Fibroblast of villous mesenchyme (primary cell): ENCODE data around the gene C5orf24. TPM values are rescaled to one million over a fixed set of nuclear protein-coding genes. Genes with fewer than 3 reads are reported as not detected.
A peak's percentile ranks its signal among the peaks of the same experiment; 100 is the strongest.

Source experiments
- DNase-seq: peaks from one replicate; pipeline ENCODE4 v3.0.0-alpha.2; 2010; ENCODE audit warnings: low read depth
- H3K4me3 ChIP-seq: 2 replicates; pipeline ENCODE4 v1.5.1; 2011; ENCODE audit warnings: low read depth, mild to moderate bottlenecking, low read length
- total RNA-seq: library from RNA; depleted of rRNA; stranded (reverse); fragments of >200 nt; gene quantifications from 2 replicates; pipeline ENCODE4 v1.2.3, GENCODE V29; 2012
- TF ChIP-seq, protein P1 (sequence below): IDR thresholded peaks from 2 replicates; pipeline ENCODE4 v1.5.1; 2012; ENCODE audit warnings: low read depth, mild to moderate bottlenecking, low read length; ENCODE audit not compliant: insufficient read depth

C5orf24 gene
- total RNA-seq, 1 donor, result 59.6 TPM

- TF ChIP-seq, protein P1, sequence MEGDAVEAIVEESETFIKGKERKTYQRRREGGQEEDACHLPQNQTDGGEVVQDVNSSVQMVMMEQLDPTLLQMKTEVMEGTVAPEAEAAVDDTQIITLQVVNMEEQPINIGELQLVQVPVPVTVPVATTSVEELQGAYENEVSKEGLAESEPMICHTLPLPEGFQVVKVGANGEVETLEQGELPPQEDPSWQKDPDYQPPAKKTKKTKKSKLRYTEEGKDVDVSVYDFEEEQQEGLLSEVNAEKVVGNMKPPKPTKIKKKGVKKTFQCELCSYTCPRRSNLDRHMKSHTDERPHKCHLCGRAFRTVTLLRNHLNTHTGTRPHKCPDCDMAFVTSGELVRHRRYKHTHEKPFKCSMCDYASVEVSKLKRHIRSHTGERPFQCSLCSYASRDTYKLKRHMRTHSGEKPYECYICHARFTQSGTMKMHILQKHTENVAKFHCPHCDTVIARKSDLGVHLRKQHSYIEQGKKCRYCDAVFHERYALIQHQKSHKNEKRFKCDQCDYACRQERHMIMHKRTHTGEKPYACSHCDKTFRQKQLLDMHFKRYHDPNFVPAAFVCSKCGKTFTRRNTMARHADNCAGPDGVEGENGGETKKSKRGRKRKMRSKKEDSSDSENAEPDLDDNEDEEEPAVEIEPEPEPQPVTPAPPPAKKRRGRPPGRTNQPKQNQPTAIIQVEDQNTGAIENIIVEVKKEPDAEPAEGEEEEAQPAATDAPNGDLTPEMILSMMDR, result no peak
- no peak overlapping the region for H3K4me3 ChIP-seq
- DNase-seq, result no peak
Measured at GRCh38 chr5:134818776-134819175, 27.0 kb upstream of the C5orf24 start.

- TF ChIP-seq, protein P1, result no peak
- DNase-seq, result peak; percentile 16
- no peak overlapping the region for H3K4me3 ChIP-seq
Measured at GRCh38 chr5:134819407-134819963, 26.3 kb upstream of the C5orf24 start.

- TF ChIP-seq, protein P1, result no peak
- H3K4me3 ChIP-seq, result no peak overlapping the region
- no peak for DNase-seq
Measured at GRCh38 chr5:134821841-134822240, 23.9 kb upstream of the C5orf24 start.

DNA sequence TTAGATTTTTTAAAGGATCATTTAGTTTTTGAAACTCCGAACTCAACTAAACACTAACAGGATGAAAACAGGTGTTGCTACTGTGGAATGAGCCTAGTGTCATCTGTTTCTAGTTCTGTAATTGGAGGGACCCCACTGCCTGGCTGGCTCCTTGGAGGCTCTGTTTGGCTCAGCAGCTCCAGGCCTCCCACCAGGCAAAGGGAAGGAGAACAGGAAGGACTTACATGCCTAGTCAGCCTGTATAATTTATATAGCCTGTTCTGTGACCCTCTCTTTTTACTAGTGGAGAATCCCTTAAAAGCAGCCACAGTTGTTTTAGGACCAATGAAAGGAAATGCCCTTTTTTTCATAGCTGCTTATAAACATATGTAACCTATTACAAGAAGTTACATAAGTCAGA is 21.1 kb upstream of the C5orf24 start:
- TF ChIP-seq, protein P1, result no peak
- no peak overlapping the region for H3K4me3 ChIP-seq
- DNase-seq, result no peak

- TF ChIP-seq, protein P1, result no peak
- no peak overlapping the region for H3K4me3 ChIP-seq
- DNase-seq, result no peak
Measured at GRCh38 chr5:134825212-134825611, 20.6 kb upstream of the C5orf24 start.

- TF ChIP-seq, protein P1, result no peak
- no peak for DNase-seq
- H3K4me3 ChIP-seq, result no peak overlapping the region
Measured at GRCh38 chr5:134833340-134834032, 12.3 kb upstream of the C5orf24 start.
